Osteocyte (in vitro differentiated cells): ENCODE data around the gene MLX. TPM values are rescaled to one million over a fixed set of nuclear protein-coding genes. Genes with fewer than 3 reads are reported as not detected.
"Not testable (repeated sequence)": the region's sequence is repeated elsewhere in the genome, so short reads cannot be mapped to it uniquely, and the experiment has no call there.

ENCODE experiments used
- DNase-seq: peaks from one replicate; pipeline ENCODE4 v3.0.0; 2021; ENCODE audit warnings: mixed read lengths; ENCODE audit not compliant: unreplicated experiment; ENCODE audit errors: extremely low spot score
- H3K27ac Mint-ChIP-seq: one replicate; pipeline ENCODE4 v1.8.0; 2021; ENCODE audit warnings: mild to moderate bottlenecking, mixed read lengths; ENCODE audit not compliant: unreplicated experiment
- H3K27me3 Mint-ChIP-seq: one replicate; pipeline ENCODE4 v1.8.0; 2021; ENCODE audit warnings: mixed read lengths; ENCODE audit not compliant: unreplicated experiment
- H3K36me3 Mint-ChIP-seq: one replicate; pipeline ENCODE4 v1.8.0; 2021; ENCODE audit warnings: mixed read lengths; ENCODE audit not compliant: unreplicated experiment
- H3K4me1 Mint-ChIP-seq: one replicate; pipeline ENCODE4 v1.8.0; 2021; ENCODE audit warnings: mixed read lengths; ENCODE audit not compliant: unreplicated experiment
- H3K4me3 Mint-ChIP-seq: one replicate; pipeline ENCODE4 v1.8.0; 2021; ENCODE audit warnings: mild to moderate bottlenecking, moderate library complexity, mixed read lengths; ENCODE audit not compliant: unreplicated experiment
- H3K9me3 Mint-ChIP-seq: one replicate; pipeline ENCODE4 v1.8.0; 2021; ENCODE audit warnings: mixed read lengths; ENCODE audit not compliant: unreplicated experiment
- total RNA-seq: library from RNA; stranded (reverse); gene quantifications from 2 replicates; pipeline ENCODE4 v1.2.1, GENCODE V29; 2021
- TF ChIP-seq, protein P1 (sequence below): fragments of 200-600 bp; sonication (generic); IDR thresholded peaks from 2 replicates; pipeline ENCODE4 v1.5.0; 2021; ENCODE audit warnings: antibody characterized with exemption, mild to moderate bottlenecking, moderate library complexity

The MLX gene
- total RNA-seq, 1 donor from 2014 or later = 34.6 TPM

DNA sequence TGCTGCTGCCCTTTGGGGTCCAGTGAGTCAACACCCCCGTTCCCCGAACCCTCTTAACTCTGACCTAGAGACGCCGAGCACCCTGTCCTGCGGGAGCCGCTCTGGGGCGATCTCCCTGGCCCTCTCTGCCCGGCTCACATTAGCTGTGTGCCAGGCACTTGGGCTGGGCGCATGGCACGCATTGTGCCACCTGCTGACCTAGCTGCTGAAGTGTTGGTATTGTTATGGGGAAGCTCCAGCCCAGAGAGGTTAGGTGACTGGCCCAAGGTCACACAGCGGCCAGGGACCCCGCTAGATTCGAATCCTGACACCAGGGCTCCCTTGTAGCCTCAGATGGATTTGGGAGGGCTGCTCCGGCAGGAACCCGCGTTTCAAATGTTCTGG lies 13.0 kb upstream of the MLX start:
- Mint-ChIP-seq H3K27me3 (no peaks in the 10 kb centered on the region), H3K4me3 (peak overlapping the region; percentile 91)

DNA sequence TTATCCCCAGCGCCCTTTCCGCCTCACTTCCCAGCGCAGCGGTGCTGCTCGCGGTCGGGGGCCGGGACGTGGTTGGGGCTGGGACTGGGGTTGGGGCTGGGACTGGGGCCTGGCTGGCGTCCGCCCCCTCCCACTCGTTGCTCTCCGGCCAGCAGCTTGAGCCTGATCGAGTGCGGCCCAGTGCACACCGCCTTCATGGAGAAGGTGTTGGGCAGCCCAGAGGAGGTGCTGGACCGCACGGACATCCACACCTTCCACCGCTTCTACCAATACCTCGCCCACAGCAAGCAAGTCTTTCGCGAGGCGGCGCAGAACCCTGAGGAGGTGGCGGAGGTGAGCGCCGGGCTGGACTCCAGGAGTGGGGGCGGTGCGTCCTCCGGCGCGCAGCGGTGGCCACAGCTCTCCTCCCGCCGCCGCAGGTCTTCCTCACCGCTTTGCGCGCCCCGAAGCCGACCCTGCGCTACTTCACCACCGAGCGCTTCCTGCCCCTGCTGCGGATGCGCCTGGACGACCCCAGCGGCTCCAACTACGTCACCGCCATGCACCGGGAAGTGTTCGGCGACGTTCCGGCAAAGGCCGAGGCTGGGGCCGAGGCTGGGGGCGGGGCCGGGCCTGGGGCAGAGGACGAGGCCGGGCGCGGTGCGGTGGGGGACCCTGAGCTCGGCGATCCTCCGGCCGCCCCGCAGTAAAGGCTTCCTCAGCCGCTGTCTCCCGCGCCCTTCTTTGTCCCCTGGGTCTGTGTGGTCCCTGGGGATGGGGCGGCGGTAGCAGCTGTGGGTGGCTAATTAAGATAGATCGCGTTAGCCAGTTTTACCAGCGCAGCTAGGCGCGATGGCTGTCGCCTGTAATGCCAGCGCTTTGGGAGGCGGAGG lies 12.4 kb upstream of the MLX start:
- Mint-ChIP-seq H3K4me1 (peaks cover 24% of the 10 kb centered on the region), H3K27me3 (no peaks in the 10 kb centered on the region), H3K4me3 (peak overlapping the region; percentile 91), H3K36me3 (peaks cover 4% of the 10 kb centered on the region), H3K27ac (peak overlapping the region; percentile 92), H3K9me3 (no peaks in the 10 kb centered on the region)
- TF ChIP-seq, protein P1, sequence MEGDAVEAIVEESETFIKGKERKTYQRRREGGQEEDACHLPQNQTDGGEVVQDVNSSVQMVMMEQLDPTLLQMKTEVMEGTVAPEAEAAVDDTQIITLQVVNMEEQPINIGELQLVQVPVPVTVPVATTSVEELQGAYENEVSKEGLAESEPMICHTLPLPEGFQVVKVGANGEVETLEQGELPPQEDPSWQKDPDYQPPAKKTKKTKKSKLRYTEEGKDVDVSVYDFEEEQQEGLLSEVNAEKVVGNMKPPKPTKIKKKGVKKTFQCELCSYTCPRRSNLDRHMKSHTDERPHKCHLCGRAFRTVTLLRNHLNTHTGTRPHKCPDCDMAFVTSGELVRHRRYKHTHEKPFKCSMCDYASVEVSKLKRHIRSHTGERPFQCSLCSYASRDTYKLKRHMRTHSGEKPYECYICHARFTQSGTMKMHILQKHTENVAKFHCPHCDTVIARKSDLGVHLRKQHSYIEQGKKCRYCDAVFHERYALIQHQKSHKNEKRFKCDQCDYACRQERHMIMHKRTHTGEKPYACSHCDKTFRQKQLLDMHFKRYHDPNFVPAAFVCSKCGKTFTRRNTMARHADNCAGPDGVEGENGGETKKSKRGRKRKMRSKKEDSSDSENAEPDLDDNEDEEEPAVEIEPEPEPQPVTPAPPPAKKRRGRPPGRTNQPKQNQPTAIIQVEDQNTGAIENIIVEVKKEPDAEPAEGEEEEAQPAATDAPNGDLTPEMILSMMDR = no peak
- peak; percentile 93 for DNase-seq

More for the DNA sequence above, 13.0 kb upstream of the MLX start:
- DNase-seq = no peak
- TF ChIP-seq, protein P1 = no peak
- H3K36me3 Mint-ChIP-seq = peaks cover 4% of the 10 kb centered on the region
- peaks cover 24% of the 10 kb centered on the region for H3K4me1 Mint-ChIP-seq
- peak overlapping the region; percentile 92 for H3K27ac Mint-ChIP-seq
- H3K9me3 Mint-ChIP-seq = no peaks in the 10 kb centered on the region

DNA sequence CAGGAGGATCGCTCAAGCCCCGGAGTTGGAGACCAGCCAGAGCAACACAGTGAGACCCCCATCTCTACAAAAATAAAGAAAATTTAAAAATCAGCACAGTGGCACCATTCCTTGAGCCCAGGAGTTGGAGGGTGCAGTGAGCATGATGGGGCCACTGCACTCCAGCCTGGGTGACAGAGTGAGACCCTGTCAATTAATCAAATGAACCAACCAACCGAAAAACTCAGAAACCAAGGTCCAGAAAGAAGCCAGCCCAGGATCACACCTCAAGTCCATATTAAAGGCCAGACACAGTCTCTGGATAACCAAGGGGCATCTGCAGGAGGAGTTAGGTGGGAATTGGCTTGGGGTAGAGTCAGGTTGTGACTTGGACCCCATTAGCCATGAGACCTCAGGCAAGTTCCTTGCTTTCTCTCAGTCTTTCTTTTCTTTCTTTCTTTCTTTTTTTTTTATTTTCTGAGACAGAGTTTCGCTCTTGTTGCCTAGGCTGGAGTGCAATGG lies 11.7 kb upstream of the MLX start:
- H3K36me3 Mint-ChIP-seq = peaks cover 4% of the 10 kb centered on the region
- H3K9me3 Mint-ChIP-seq = no peaks in the 10 kb centered on the region
- peak overlapping the region; percentile 92 for H3K27ac Mint-ChIP-seq
- H3K4me3 Mint-ChIP-seq = peak overlapping the region; percentile 91
- TF ChIP-seq, protein P1 = no peak
- peaks cover 25% of the 10 kb centered on the region for H3K4me1 Mint-ChIP-seq
- H3K27me3 Mint-ChIP-seq = no peaks in the 10 kb centered on the region
- no peak for DNase-seq

DNA sequence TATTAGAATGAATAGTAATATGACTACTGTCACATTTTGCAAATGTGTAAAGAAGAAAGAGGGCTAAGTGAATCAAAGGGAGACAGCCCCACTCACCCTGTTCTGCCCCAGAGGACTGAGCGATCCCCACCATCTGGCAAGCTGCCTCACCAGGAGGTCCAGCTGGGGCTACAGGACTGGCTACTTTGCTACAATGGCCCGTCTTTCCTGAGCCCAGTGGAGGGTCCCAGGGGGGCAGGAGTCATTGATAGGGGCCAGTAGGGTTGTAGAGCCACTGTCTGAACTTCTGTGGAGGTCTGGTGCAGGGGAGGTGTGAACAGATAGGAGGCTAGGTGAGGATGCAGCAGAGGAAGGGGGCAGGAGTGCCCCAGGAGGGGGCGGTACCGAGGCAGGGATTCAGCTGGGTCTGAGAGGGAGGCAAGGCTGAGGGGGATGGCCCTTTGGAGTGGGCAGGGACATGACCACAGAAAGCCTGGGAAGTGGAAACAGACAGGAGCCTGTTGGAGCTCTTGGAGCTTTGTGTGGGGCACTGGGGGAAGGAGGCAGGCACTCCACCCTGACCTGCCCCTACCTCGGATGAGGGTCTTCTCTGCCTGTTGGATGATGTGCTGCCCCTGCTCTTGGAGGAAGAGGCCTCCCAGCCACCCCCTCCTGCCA lies 10.8 kb upstream of the MLX start:
- not testable (repeated sequence) for H3K36me3 Mint-ChIP-seq, DNase-seq, H3K27ac Mint-ChIP-seq, H3K9me3 Mint-ChIP-seq, H3K27me3 Mint-ChIP-seq
- Mint-ChIP-seq H3K4me1 (peaks cover 27% of the 10 kb centered on the region), H3K4me3 (peak overlapping the region; percentile 91)

DNA sequence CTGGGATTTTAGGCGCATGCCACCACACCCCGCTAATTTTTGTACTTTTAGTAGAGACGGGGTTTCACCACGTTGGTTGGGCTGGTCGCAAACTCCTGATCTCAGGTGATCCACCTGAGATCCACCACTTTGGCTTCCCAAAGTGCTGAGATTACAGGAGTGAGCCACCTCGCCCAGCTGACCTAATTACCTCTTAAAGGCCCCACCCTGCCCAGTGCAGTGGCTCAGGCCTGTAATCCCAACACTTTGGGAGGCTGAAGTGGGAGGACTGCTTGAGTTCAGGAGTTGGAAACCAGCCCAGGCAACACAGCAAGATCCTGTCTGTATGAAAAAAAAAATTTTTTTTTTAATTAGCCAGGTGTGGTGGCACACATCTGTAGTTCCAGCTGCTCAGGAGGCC lies 7.8 kb upstream of the MLX start:
- peaks cover 44% of the 10 kb centered on the region for H3K4me1 Mint-ChIP-seq

More for the DNA sequence above, 7.8 kb upstream of the MLX start:
- H3K27me3 Mint-ChIP-seq = no peaks in the 10 kb centered on the region
- no peak for DNase-seq
- TF ChIP-seq, protein P1 = no peak
- no peaks in the 10 kb centered on the region for H3K9me3 Mint-ChIP-seq
- no peaks in the 10 kb centered on the region for H3K36me3 Mint-ChIP-seq
- H3K27ac Mint-ChIP-seq = no peak overlapping the region
- H3K4me3 Mint-ChIP-seq = no peak overlapping the region
